Caco-2 (cell line): ENCODE data around the gene SLA2. TPM values are rescaled to one million over a fixed set of nuclear protein-coding genes. Genes with fewer than 3 reads are reported as not detected.
"Not testable (repeated sequence)": the region's sequence is repeated elsewhere in the genome, so short reads cannot be mapped to it uniquely, and the experiment has no call there.

Source experiments
- BruUV-seq: library from RNA; stranded (reverse); fragments of 400-500 nt; replicated peaks from 2 replicates; lab custom pipeline; 2021; lab: Mats Ljungman, UMichigan
- CTCF ChIA-PET: fragments of 300-600 bp; sonication (Branson Sonifier 250); formaldehyde crosslinking; loops from one replicate; lab custom pipeline; 2022; ENCODE audit warnings: antibody characterized with exemption; lab: Charles Lee
- POLR2A ChIA-PET: fragments of 300-600 bp; sonication (Branson Sonifier 250); formaldehyde crosslinking; loops from one replicate; lab custom pipeline; 2022; ENCODE audit warnings: antibody characterized with exemption; lab: Charles Lee
- DNase-seq, 2 experiments: peaks; one replicate each; pipeline versions ENCODE4 v3.0.0 to v3.0.0-alpha.2; 2020 to 2022
- H3K27me3 ChIP-seq: replicated peaks from 2 replicates; pipeline ENCODE4 v1.6.0; 2011; ENCODE audit warnings: low read length; ENCODE audit not compliant: control insufficient read depth, insufficient read depth
- H3K36me3 ChIP-seq: 2 replicates; pipeline ENCODE4 v1.5.1; 2011; ENCODE audit warnings: low read length; ENCODE audit not compliant: control insufficient read depth, insufficient read depth
- H3K4me1 ChIP-seq: fragments of 250-450 bp; sonication (Bioruptor Pico); 2 replicates; pipeline ENCODE4 v1.5.1; 2020; ENCODE audit warnings: mild to moderate bottlenecking
- H3K4me3 ChIP-seq: 2 replicates; pipeline ENCODE4 v1.5.1; 2011; ENCODE audit warnings: low read depth, mild to moderate bottlenecking, control low read depth, low read length
- H3K9me3 ChIP-seq: fragments of 250-450 bp; sonication (Bioruptor Pico); 2 replicates; pipeline ENCODE4 v1.5.1; 2020; ENCODE audit warnings: mild to moderate bottlenecking, moderate library complexity
- H3K27ac Mint-ChIP-seq: one replicate; pipeline ENCODE4 v1.8.0; 2022; ENCODE audit warnings: mixed read lengths; ENCODE audit not compliant: unreplicated experiment
- H3K27me3 Mint-ChIP-seq: one replicate; pipeline ENCODE4 v1.8.0; 2022; ENCODE audit warnings: mixed read lengths; ENCODE audit not compliant: insufficient read depth, unreplicated experiment
- H3K36me3 Mint-ChIP-seq: one replicate; pipeline ENCODE4 v1.8.0; 2022; ENCODE audit warnings: mild to moderate bottlenecking, mixed read lengths; ENCODE audit not compliant: insufficient read depth, unreplicated experiment
- H3K4me1 Mint-ChIP-seq: one replicate; pipeline ENCODE4 v1.8.0; 2022; ENCODE audit warnings: low read depth, mixed read lengths; ENCODE audit not compliant: unreplicated experiment
- H3K4me3 Mint-ChIP-seq: one replicate; pipeline ENCODE4 v1.8.0; 2022; ENCODE audit warnings: mild to moderate bottlenecking, moderate library complexity, mixed read lengths; ENCODE audit not compliant: unreplicated experiment
- H3K9me3 Mint-ChIP-seq: one replicate; pipeline ENCODE4 v1.8.0; 2022; ENCODE audit warnings: mixed read lengths; ENCODE audit not compliant: unreplicated experiment
- intact Hi-C: fragments of 100-400 bp; cut with micrococcal nuclease; formaldehyde crosslinking; loops from one replicate; pipeline ENCODE4 v1.10.0; 2022; ENCODE audit not compliant: unreplicated experiment
- total RNA-seq: library from RNA; stranded (reverse); gene quantifications from 2 replicates; pipeline ENCODE4 v1.2.3, GENCODE V29; 2022
- TF ChIP-seq, protein P1 (sequence below), 2 experiments: fragments of 200-600 bp in 1 of 2; IDR thresholded peaks; 1 replicate in 1 of 2; 2 replicates in 1 of 2; pipeline versions ENCODE4 v1.5.1 to v1.8.0; 2011 to 2022; ENCODE audit warnings: antibody characterized with exemption in 1 of 2, control low read depth in 1 of 2, inconsistent platforms in 1 of 2, low read depth in 1 of 2, low read length in 1 of 2, mild to moderate bottlenecking in 1 of 2, moderate library complexity in 1 of 2; ENCODE audit not compliant: insufficient read depth in 1 of 2, severe bottlenecking in 1 of 2, unreplicated experiment in 1 of 2

The SLA2 gene
- total RNA-seq, 1 experiment from 2014 or later, result 0.20 TPM

DNA sequence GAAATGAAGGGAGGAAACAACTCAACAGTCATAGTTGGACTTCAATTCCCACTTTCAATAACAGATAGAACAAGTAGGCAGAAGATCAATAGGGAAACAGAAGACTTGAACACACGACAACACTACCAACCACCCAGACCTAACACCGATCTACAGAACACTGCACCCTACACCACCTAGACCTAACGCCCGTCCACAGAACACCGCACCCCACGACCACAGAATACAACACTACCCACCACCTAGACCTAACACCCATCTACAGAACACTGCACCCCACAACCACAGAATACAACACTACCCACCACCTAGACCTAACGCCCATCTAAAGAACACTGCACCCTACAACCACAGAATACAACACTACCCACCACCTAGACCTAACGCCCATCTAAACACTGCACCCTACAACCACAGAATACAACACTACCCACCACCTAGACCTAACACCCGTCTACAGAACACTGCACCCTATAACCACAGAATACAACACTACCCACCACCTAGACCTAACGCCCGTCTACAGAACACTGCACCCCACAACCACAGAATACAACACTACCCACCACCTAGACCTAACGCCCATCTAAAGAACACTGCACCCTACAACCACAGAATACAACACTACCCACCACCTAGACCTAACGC is 81.8 kb downstream of the SLA2 start:
- intact Hi-C loops, H3K9me3 ChIP-seq, DNase-seq, H3K4me3 ChIP-seq, H3K27me3 Mint-ChIP-seq, H3K36me3 ChIP-seq, POLR2A ChIA-PET, H3K36me3 Mint-ChIP-seq, BruUV-seq, H3K27me3 ChIP-seq, H3K4me1 Mint-ChIP-seq, CTCF ChIA-PET, H3K4me3 Mint-ChIP-seq, H3K27ac Mint-ChIP-seq, H3K4me1 ChIP-seq: not testable (repeated sequence)
- H3K9me3 Mint-ChIP-seq, result peaks cover 18% of the 10 kb centered on the region

DNA sequence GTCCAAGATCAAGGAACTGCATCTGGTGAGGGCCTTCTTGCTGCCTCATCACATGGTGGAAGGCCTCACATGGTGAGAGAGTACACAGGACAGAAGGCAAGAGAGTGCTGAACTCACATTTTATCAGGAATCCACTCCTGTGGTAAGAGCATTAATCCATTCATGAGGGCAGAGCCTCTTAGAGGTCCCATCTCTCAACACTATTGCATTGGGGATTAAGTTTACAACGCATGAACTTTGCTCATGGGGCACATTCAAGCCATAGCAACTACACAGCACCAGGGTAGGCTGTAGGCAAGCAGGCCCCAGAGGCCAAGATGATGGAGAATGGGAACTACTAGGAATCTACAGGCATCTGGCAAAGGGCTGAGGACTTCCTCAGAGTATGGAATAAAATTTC is 82.6 kb downstream of the SLA2 start:
- H3K36me3 Mint-ChIP-seq, result no peaks in the 10 kb centered on the region
- H3K4me3 ChIP-seq, result no peak overlapping the region
- POLR2A ChIA-PET, result no interaction called here
- CTCF ChIA-PET, result no interaction called here
- BruUV-seq, result no TSS peak
- intact Hi-C loops, result loop anchor here (1.0 kb wide), 1 partner anchor 10 kb away; the partner anchor contains the start of gene TGIF2
- peaks cover 18% of the 10 kb centered on the region for H3K9me3 Mint-ChIP-seq
- H3K4me3 Mint-ChIP-seq, result no peak overlapping the region
- DNase-seq, result no peak
- H3K27me3 ChIP-seq, result no peaks in the 10 kb centered on the region
- TF ChIP-seq, protein P1, sequence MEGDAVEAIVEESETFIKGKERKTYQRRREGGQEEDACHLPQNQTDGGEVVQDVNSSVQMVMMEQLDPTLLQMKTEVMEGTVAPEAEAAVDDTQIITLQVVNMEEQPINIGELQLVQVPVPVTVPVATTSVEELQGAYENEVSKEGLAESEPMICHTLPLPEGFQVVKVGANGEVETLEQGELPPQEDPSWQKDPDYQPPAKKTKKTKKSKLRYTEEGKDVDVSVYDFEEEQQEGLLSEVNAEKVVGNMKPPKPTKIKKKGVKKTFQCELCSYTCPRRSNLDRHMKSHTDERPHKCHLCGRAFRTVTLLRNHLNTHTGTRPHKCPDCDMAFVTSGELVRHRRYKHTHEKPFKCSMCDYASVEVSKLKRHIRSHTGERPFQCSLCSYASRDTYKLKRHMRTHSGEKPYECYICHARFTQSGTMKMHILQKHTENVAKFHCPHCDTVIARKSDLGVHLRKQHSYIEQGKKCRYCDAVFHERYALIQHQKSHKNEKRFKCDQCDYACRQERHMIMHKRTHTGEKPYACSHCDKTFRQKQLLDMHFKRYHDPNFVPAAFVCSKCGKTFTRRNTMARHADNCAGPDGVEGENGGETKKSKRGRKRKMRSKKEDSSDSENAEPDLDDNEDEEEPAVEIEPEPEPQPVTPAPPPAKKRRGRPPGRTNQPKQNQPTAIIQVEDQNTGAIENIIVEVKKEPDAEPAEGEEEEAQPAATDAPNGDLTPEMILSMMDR (IDR thresholded peaks at IDR 0.05; ENCODE audit: insufficient read depth in 1 of 2, low read depth in 1 of 2, low read length in 1 of 2, severe bottlenecking in 1 of 2, unreplicated experiment in 1 of 2), result no peak
- no peaks in the 10 kb centered on the region for H3K36me3 ChIP-seq
- peaks cover 10% of the 10 kb centered on the region for H3K9me3 ChIP-seq
- peaks cover 7% of the 10 kb centered on the region for H3K4me1 Mint-ChIP-seq
- no peaks in the 10 kb centered on the region for H3K27me3 Mint-ChIP-seq
- H3K4me1 ChIP-seq, result peaks cover 8% of the 10 kb centered on the region; the same call in 1 of the 2 replicates
- H3K27ac Mint-ChIP-seq, result no peak overlapping the region

DNA sequence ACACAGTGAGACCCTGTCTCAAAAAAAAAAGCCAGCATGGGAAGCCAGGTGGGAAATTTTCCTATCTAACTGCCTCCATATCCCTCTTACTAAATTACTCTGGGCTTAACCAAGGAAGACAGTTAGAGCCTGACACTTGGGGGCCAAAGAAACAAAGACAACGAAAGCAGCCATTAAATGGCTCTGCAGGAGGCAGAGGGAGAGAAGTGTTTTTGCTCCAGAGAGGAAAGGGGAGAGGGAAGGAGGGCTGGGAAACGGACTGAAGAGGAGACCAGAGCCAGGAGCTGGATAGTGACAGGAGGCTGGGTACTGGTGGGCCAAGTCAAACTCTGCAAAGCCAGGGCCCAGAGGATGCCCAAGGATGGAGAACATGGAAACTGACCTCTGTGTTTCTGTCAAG is 83.3 kb downstream of the SLA2 start:
- intact Hi-C loops, result loop anchor here (1.0 kb wide), 1 partner anchor 11 kb away; the partner anchor contains the start of gene TGIF2
- no peak overlapping the region for H3K27ac Mint-ChIP-seq

More for the DNA sequence above, 83.3 kb downstream of the SLA2 start:
- no peak for DNase-seq
- no TSS peak for BruUV-seq
- H3K4me3 Mint-ChIP-seq, result no peak overlapping the region
- Histone ChIP-seq H3K4me1 (peaks cover 8% of the 10 kb centered on the region; the same call in 1 of the 2 replicates), H3K27me3 (no peaks in the 10 kb centered on the region), H3K36me3 (no peaks in the 10 kb centered on the region), H3K9me3 (peaks cover 10% of the 10 kb centered on the region), H3K4me3 (no peak overlapping the region)
- peaks cover 7% of the 10 kb centered on the region for H3K4me1 Mint-ChIP-seq
- TF ChIP-seq, protein P1 (IDR thresholded peaks at IDR 0.05; ENCODE audit: insufficient read depth in 1 of 2, low read depth in 1 of 2, low read length in 1 of 2, severe bottlenecking in 1 of 2, unreplicated experiment in 1 of 2), result no peak
- POLR2A ChIA-PET, result no interaction called here
- no peaks in the 10 kb centered on the region for H3K27me3 Mint-ChIP-seq
- H3K9me3 Mint-ChIP-seq, result peaks cover 18% of the 10 kb centered on the region
- CTCF ChIA-PET, result interaction anchor here (1.1 to 1.3 kb wide), 2 partner anchors 14 to 43 kb away, joined by 3 to 5 read pairs; partner anchors contain the start of gene RAB5IF
- H3K36me3 Mint-ChIP-seq, result no peaks in the 10 kb centered on the region

Other genes starting within 250 kb of the SLA2 start
- gene MYL9, start 104.7 kb downstream of the SLA2 start, total RNA-seq, result 382 and 446 TPM in 2 replicates
- 58.4 and 60.6 TPM in 2 replicates for gene TGIF2, start 72.6 kb downstream of the SLA2 start, total RNA-seq
- 279 and 282 TPM in 2 replicates for gene RAB5IF, start 40.4 kb downstream of the SLA2 start, total RNA-seq
- gene NDRG3, start 99.9 kb upstream of the SLA2 start, total RNA-seq, result 41.5 and 47.4 TPM in 2 replicates
- 56.9 and 59.2 TPM in 2 replicates for gene DSN1, start 127.6 kb upstream of the SLA2 start, total RNA-seq
- 0.14 TPM in 1 of 2 replicates, not detected in the other for gene TLDC2, start 229.9 kb upstream of the SLA2 start, total RNA-seq